Aorta (tissue), 5 donors: ENCODE data around the gene DISC1. TPM values are rescaled to one million over a fixed set of nuclear protein-coding genes. Genes with fewer than 3 reads are reported as not detected.

Experiments
- ATAC-seq: fragments of 200-7000 bp; cut with Tn5 transposase; one replicate; pipeline ENCODE4 v1.9.1; 2022; ENCODE audit warnings: moderate library complexity; ENCODE audit not compliant: low FRiP score
- DNase-seq, 2 donors: peaks; one replicate each; pipeline ENCODE4 v3.0.0-alpha.2; 2020
- H3K27ac ChIP-seq, 2 donors: one replicate each; pipeline ENCODE4 v1.5.1; 2013; ENCODE audit warnings: low read length in 2 of 2, mild to moderate bottlenecking in 2 of 2, moderate library complexity in 2 of 2, control low read depth in 1 of 2, inconsistent platforms in 1 of 2, low read depth in 1 of 2
- H3K27me3 ChIP-seq, 2 donors: one replicate each; pipeline ENCODE4 v1.6.1; 2013; ENCODE audit warnings: control low read depth in 1 of 2, low read length in 1 of 2, mild to moderate bottlenecking in 1 of 2, moderate library complexity in 1 of 2; ENCODE audit not compliant: insufficient read depth in 2 of 2, control insufficient read depth in 1 of 2
- H3K36me3 ChIP-seq, 2 donors: one replicate each; pipeline ENCODE4 v1.6.1; 2013; ENCODE audit warnings: control low read depth in 1 of 2, low read length in 1 of 2, mild to moderate bottlenecking in 1 of 2; ENCODE audit not compliant: insufficient read depth in 2 of 2, control insufficient read depth in 1 of 2
- H3K4me1 ChIP-seq, 2 donors: one replicate each; pipeline ENCODE4 v1.6.1; 2013; ENCODE audit warnings: low read length in 2 of 2, control low read depth in 1 of 2, mild to moderate bottlenecking in 1 of 2, moderate library complexity in 1 of 2; ENCODE audit not compliant: insufficient read depth in 2 of 2, control insufficient read depth in 1 of 2
- H3K4me3 ChIP-seq, 2 donors: one replicate each; pipeline ENCODE4 v1.5.1; 2013; ENCODE audit warnings: low read length in 2 of 2, control low read depth in 1 of 2, mild to moderate bottlenecking in 1 of 2
- H3K9me3 ChIP-seq: one replicate; pipeline ENCODE4 v1.6.1; 2013; ENCODE audit warnings: mild to moderate bottlenecking, low read length; ENCODE audit not compliant: control insufficient read depth
- WGBS, 2 donors: extraction: QIAGEN DNeasy Blood & Tissue Kit; methylation state at CpG; one replicate each; pipeline ENCODE4 v1.1.7; 2013; 5-methylcytosine and 5-hydroxymethylcytosine counted together
- intact Hi-C, 2 donors: fragments of 100-400 bp; cut with DNase I; formaldehyde crosslinking; loops; one replicate each; pipeline versions ENCODE4 v1.14.2 to v1.15.0; 2022
- polyA plus RNA-seq, 2 donors: library from polyadenylated mRNA; stranded (reverse); fragments of 200-250 nt; gene quantifications; one replicate each; pipeline ENCODE4 v1.2.3, GENCODE V29; 2013
- total RNA-seq, 2 donors: library from RNA; stranded (reverse); fragmentation: NEBNext Ultra II Directional; extraction: Animal tissue kit (Norgen Biotek cat#: 25700); gene quantifications; one replicate each; pipeline ENCODE4 v1.2.1, GENCODE V29; 2021
- donor health status: healthy with polysubstance abuse.
- donor health status: Bipolar disorder and iron deficiency.
- donor health status: DM: no; HTN: no; CAD: no.
- donor health status: DM: no; HTN: no; CAD: no.
- donor health status: DM: yes; HTN: yes; CAD: no.

Gene DISC1
- total and polyA plus RNA-seq, 4 donors = 0.64 to 31.7 (median 6.0) TPM

- peak in 1 of 2 donors; percentile 48 for DNase-seq
These were observed 322.9 kb downstream of the DISC1 start for GRCh38 chr1:231949277-231950091.

GRCh38 chr1:231950331-231951128 is 323.9 kb downstream of the DISC1 start:
- ATAC-seq (no peak), DNase-seq (no peak)
- intact Hi-C loops = no loop called here
- Histone ChIP-seq H3K27ac (no peak overlapping the region), H3K27me3 (no peaks in the 10 kb centered on the region), H3K9me3 (no peaks in the 10 kb centered on the region), H3K4me1 (peaks cover 0 to 2% of the 10 kb centered on the region in 2 donors), H3K36me3 (no peaks in the 10 kb centered on the region), H3K4me3 (no peak overlapping the region)
- 66 to 71% methylated on average over 6 of the region's 6 CpGs for WGBS, 2 donors

More at GRCh38 chr1:231949277-231950091, 322.9 kb downstream of the DISC1 start:
- Histone ChIP-seq H3K4me1 (peaks cover 0 to 2% of the 10 kb centered on the region in 2 donors), H3K27ac (no peak overlapping the region), H3K9me3 (no peaks in the 10 kb centered on the region), H3K36me3 (no peaks in the 10 kb centered on the region), H3K4me3 (no peak overlapping the region), H3K27me3 (no peaks in the 10 kb centered on the region)
- 2 to 9% methylated on average over 8 of the region's 8 CpGs for WGBS, 2 donors
- peak; percentile 83 for ATAC-seq
- intact Hi-C loops = no loop called here

GRCh38 chr1:231951374-231951773 is 324.8 kb downstream of the DISC1 start:
- H3K9me3 ChIP-seq = no peaks in the 10 kb centered on the region
- no peaks in the 10 kb centered on the region for H3K27me3 ChIP-seq
- peaks cover 0 to 2% of the 10 kb centered on the region in 2 donors for H3K4me1 ChIP-seq
- intact Hi-C loops = no loop called here
- H3K27ac ChIP-seq = no peak overlapping the region
- H3K36me3 ChIP-seq = no peaks in the 10 kb centered on the region
- WGBS, 2 donors = 68 to 75% methylated on average over 3 of the region's 3 CpGs
- H3K4me3 ChIP-seq = no peak overlapping the region
- ATAC-seq (no peak), DNase-seq (no peak)

- DNase-seq (no peak), ATAC-seq (no peak)
- Histone ChIP-seq H3K36me3 (no peaks in the 10 kb centered on the region), H3K4me3 (no peak overlapping the region), H3K27me3 (no peaks in the 10 kb centered on the region), H3K27ac (no peak overlapping the region), H3K4me1 (peaks cover 0 to 2% of the 10 kb centered on the region in 2 donors), H3K9me3 (peaks cover 3% of the 10 kb centered on the region)
- intact Hi-C loops = no loop called here
- 54 to 63% methylated on average over 1 of the region's 1 CpG for WGBS, 2 donors
These were observed 325.6 kb downstream of the DISC1 start for GRCh38 chr1:231952154-231952553.

GRCh38 chr1:231953660-231954059 is 327.1 kb downstream of the DISC1 start:
- Histone ChIP-seq H3K27ac (no peak overlapping the region), H3K4me1 (peaks cover 0 to 2% of the 10 kb centered on the region in 2 donors), H3K27me3 (no peaks in the 10 kb centered on the region), H3K4me3 (no peak overlapping the region), H3K36me3 (no peaks in the 10 kb centered on the region), H3K9me3 (peaks cover 3% of the 10 kb centered on the region)
- no peak for ATAC-seq
- intact Hi-C loops = no loop called here
- WGBS, 2 donors = 87 to 91% methylated on average over 6 of the region's 6 CpGs
- no peak for DNase-seq

GRCh38 chr1:231954751-231955150 is 328.2 kb downstream of the DISC1 start:
- no peak for ATAC-seq
- intact Hi-C loops = no loop called here

GRCh38 chr1:231957359-231957758 is 330.8 kb downstream of the DISC1 start:
- H3K4me1 ChIP-seq = no peaks in the 10 kb centered on the region
- DNase-seq (no peak), ATAC-seq (no peak)
- no peak overlapping the region for H3K4me3 ChIP-seq
- no peak overlapping the region for H3K27ac ChIP-seq
- 79 to 88% methylated on average over 1 of the region's 1 CpG for WGBS, 2 donors
- H3K9me3 ChIP-seq = peaks cover 3% of the 10 kb centered on the region
- H3K27me3 ChIP-seq = no peaks in the 10 kb centered on the region
- H3K36me3 ChIP-seq = no peaks in the 10 kb centered on the region
- intact Hi-C loops = no loop called here

More at GRCh38 chr1:231954751-231955150, 328.2 kb downstream of the DISC1 start:
- Histone ChIP-seq H3K36me3 (no peaks in the 10 kb centered on the region), H3K4me3 (no peak overlapping the region), H3K27me3 (no peaks in the 10 kb centered on the region), H3K27ac (no peak overlapping the region), H3K4me1 (peaks cover 0 to 2% of the 10 kb centered on the region in 2 donors), H3K9me3 (peaks cover 3% of the 10 kb centered on the region)
- no peak for DNase-seq
- 95% methylated on average over 3 of the region's 3 CpGs for WGBS, 2 donors

- H3K4me1 ChIP-seq = no peaks in the 10 kb centered on the region
- no peaks in the 10 kb centered on the region for H3K27me3 ChIP-seq
- WGBS, 2 donors = 85% methylated on average over 4 of the region's 4 CpGs
- ATAC-seq (no peak), DNase-seq (no peak)
- H3K36me3 ChIP-seq = no peaks in the 10 kb centered on the region
- intact Hi-C loops = no loop called here
- H3K27ac ChIP-seq = no peak overlapping the region
- no peak overlapping the region for H3K4me3 ChIP-seq
- H3K9me3 ChIP-seq = peaks cover 3% of the 10 kb centered on the region
These were observed 331.9 kb downstream of the DISC1 start for GRCh38 chr1:231958448-231958847.
